ENCODE data around the gene FHIT. TPM values are rescaled to one million over a fixed set of nuclear protein-coding genes. Genes with fewer than 3 reads are reported as not detected.

FHIT gene
- total and polyA plus RNA-seq, 4 donors = 2.6 to 21.3 (median 8.7) TPM

GRCh38 chr3:61237858-61238257 lies 13.4 kb downstream of the FHIT start:
- Histone ChIP-seq H3K9ac (ENCODE audit: insufficient read depth in 1 of 2, low read length in 2 of 2) (no peak overlapping the region), H3K27me3 (ENCODE audit: control insufficient read depth in 3 of 3, insufficient read depth in 3 of 3, low read length in 2 of 3) (no peaks in the 10 kb centered on the region), H3K36me3 (ENCODE audit: control insufficient read depth in 4 of 4, insufficient read depth in 4 of 4, low read length in 4 of 4) (no peaks in the 10 kb centered on the region), H3K27ac (ENCODE audit: low read depth in 1 of 2, low read length in 1 of 2) (no peak overlapping the region), H3K4me3 (no peak overlapping the region), H3K4me1 (ENCODE audit: control insufficient read depth in 5 of 5, insufficient read depth in 5 of 5, low read length in 5 of 5) (peaks cover 0 to 6% (median 5%) of the 10 kb centered on the region in 5 donors), H3K9me3 (ENCODE audit: control insufficient read depth in 4 of 4, insufficient read depth in 3 of 4, low read length in 3 of 4) (no peaks in the 10 kb centered on the region)
- DNase-seq (no peak), ATAC-seq (ENCODE audit: insufficient read depth, low FRiP score) (no peak)
- WGBS, 2 donors = 73 to 81% methylated on average over 1 of the region's 1 CpG
- no peak for TF ChIP-seq CTCF (IDR thresholded peaks at IDR 0.05; ENCODE audit: control extremely low read depth, extremely low read depth)

- Histone ChIP-seq H3K4me1 (ENCODE audit: control insufficient read depth in 5 of 5, insufficient read depth in 5 of 5, low read length in 5 of 5) (peaks cover 0 to 6% (median 5%) of the 10 kb centered on the region in 5 donors), H3K27ac (ENCODE audit: low read depth in 1 of 2, low read length in 1 of 2) (no peak overlapping the region), H3K4me3 (no peak overlapping the region), H3K9ac (ENCODE audit: insufficient read depth in 1 of 2, low read length in 2 of 2) (no peak overlapping the region), H3K27me3 (ENCODE audit: control insufficient read depth in 3 of 3, insufficient read depth in 3 of 3, low read length in 2 of 3) (no peaks in the 10 kb centered on the region), H3K36me3 (ENCODE audit: control insufficient read depth in 4 of 4, insufficient read depth in 4 of 4, low read length in 4 of 4) (no peaks in the 10 kb centered on the region), H3K9me3 (ENCODE audit: control insufficient read depth in 4 of 4, insufficient read depth in 3 of 4, low read length in 3 of 4) (no peaks in the 10 kb centered on the region)
- TF ChIP-seq CTCF (IDR thresholded peaks at IDR 0.05; ENCODE audit: control extremely low read depth, extremely low read depth) = no peak
- no peak for DNase-seq
- ATAC-seq (ENCODE audit: insufficient read depth, low FRiP score) = no peak
Measured at GRCh38 chr3:61236556-61236955, 14.7 kb downstream of the FHIT start.

GRCh38 chr3:61233746-61234145 lies 17.5 kb downstream of the FHIT start:
- TF ChIP-seq CTCF (IDR thresholded peaks at IDR 0.05; ENCODE audit: control extremely low read depth, extremely low read depth) = no peak
- ATAC-seq (ENCODE audit: insufficient read depth, low FRiP score) = no peak
- H3K4me1 ChIP-seq (ENCODE audit: control insufficient read depth in 5 of 5, insufficient read depth in 5 of 5, low read length in 5 of 5) = peaks cover 0 to 2% (median 0%) of the 10 kb centered on the region in 5 donors

GRCh38 chr3:61231693-61232092 lies 19.6 kb downstream of the FHIT start:
- Histone ChIP-seq H3K4me3 (no peak overlapping the region), H3K9me3 (ENCODE audit: control insufficient read depth in 4 of 4, insufficient read depth in 3 of 4, low read length in 3 of 4) (no peaks in the 10 kb centered on the region)

More at GRCh38 chr3:61233746-61234145, 17.5 kb downstream of the FHIT start:
- Histone ChIP-seq H3K27me3 (ENCODE audit: control insufficient read depth in 3 of 3, insufficient read depth in 3 of 3, low read length in 2 of 3) (no peaks in the 10 kb centered on the region), H3K27ac (ENCODE audit: low read depth in 1 of 2, low read length in 1 of 2) (no peak overlapping the region), H3K9ac (ENCODE audit: insufficient read depth in 1 of 2, low read length in 2 of 2) (no peak overlapping the region), H3K4me3 (no peak overlapping the region), H3K36me3 (ENCODE audit: control insufficient read depth in 4 of 4, insufficient read depth in 4 of 4, low read length in 4 of 4) (no peaks in the 10 kb centered on the region), H3K9me3 (ENCODE audit: control insufficient read depth in 4 of 4, insufficient read depth in 3 of 4, low read length in 3 of 4) (no peaks in the 10 kb centered on the region)
- no peak for DNase-seq

More at GRCh38 chr3:61231693-61232092, 19.6 kb downstream of the FHIT start:
- H3K27me3 ChIP-seq (ENCODE audit: control insufficient read depth in 3 of 3, insufficient read depth in 3 of 3, low read length in 2 of 3) = no peaks in the 10 kb centered on the region
- no peak for ATAC-seq (ENCODE audit: insufficient read depth, low FRiP score)
- no peak for DNase-seq
- no peak for TF ChIP-seq CTCF (IDR thresholded peaks at IDR 0.05; ENCODE audit: control extremely low read depth, extremely low read depth)
- peaks cover 0 to 12% (median 0%) of the 10 kb centered on the region in 5 donors for H3K4me1 ChIP-seq (ENCODE audit: control insufficient read depth in 5 of 5, insufficient read depth in 5 of 5, low read length in 5 of 5)
- H3K36me3 ChIP-seq (ENCODE audit: control insufficient read depth in 4 of 4, insufficient read depth in 4 of 4, low read length in 4 of 4) = no peaks in the 10 kb centered on the region
- no peak overlapping the region for H3K27ac ChIP-seq (ENCODE audit: low read depth in 1 of 2, low read length in 1 of 2)
- no peak overlapping the region for H3K9ac ChIP-seq (ENCODE audit: insufficient read depth in 1 of 2, low read length in 2 of 2)

All from lung (tissue), 12 donors.